Uterus (tissue), 2 donors: Measurements from ENCODE around the gene HAUS2.

Experiments used
- CTCF ChIP-seq, 4 experiments: fragments of 200-600 bp in 2 of 4; fragments of 450-650 bp in 2 of 4; sonication (generic) in 2 of 4; IDR thresholded peaks; one replicate each; pipeline ENCODE4 v1.5.1; 2016 to 2019; ENCODE audit warnings: antibody characterized with exemption in 4 of 4, mild to moderate bottlenecking in 2 of 4, moderate library complexity in 1 of 4
- POLR2A ChIP-seq, 2 donors: fragments of 450-650 bp; IDR thresholded peaks; one replicate each; pipeline ENCODE4 v1.6.1; 2016; ENCODE audit warnings: antibody characterized with exemption in 2 of 2, mild to moderate bottlenecking in 1 of 2, moderate library complexity in 1 of 2

GRCh38 chr15:42507514-42507913, 41.1 kb upstream of the HAUS2 start:
- TF ChIP-seq CTCF (IDR thresholded peaks at IDR 0.05) (no peak), POLR2A (IDR thresholded peaks at IDR 0.05) (no peak)
